GM12892 (cell line): ENCODE measurements around the gene NUP210L.

Experiments
- POLR2A ChIP-seq: IDR thresholded peaks from 2 replicates; pipeline ENCODE4 v1.6.1; 2011; ENCODE audit warnings: low read depth, low read length, control low read depth
- POLR2AphosphoS5 ChIP-seq: IDR thresholded peaks from 2 replicates; pipeline ENCODE4 v1.6.1; 2011; ENCODE audit warnings: low read depth, low read length, control low read depth
- TAF1 ChIP-seq: IDR thresholded peaks from 2 replicates; pipeline ENCODE4 v1.6.1; 2011; ENCODE audit warnings: low read depth, mild to moderate bottlenecking, control low read depth, low read length, borderline replicate concordance

- no peak for TF ChIP-seq POLR2AphosphoS5
- TF ChIP-seq POLR2A, result no peak
- no peak for TF ChIP-seq TAF1
Observed at GRCh38 chr1:154076413-154076812, 78.5 kb downstream of the NUP210L start.
